Nephron progenitor cell (in vitro differentiated cells): ENCODE measurements around the gene DISP3.

Source experiments
- DNase-seq: peaks from one replicate; pipeline ENCODE4 v3.0.0; 2021
- H3K27ac Mint-ChIP-seq: 2 replicates; pipeline ENCODE4 v1.8.0; 2021; ENCODE audit warnings: mild to moderate bottlenecking, moderate library complexity, mixed read lengths
- H3K27me3 Mint-ChIP-seq: 2 replicates; pipeline ENCODE4 v1.8.0; 2021; ENCODE audit warnings: mild to moderate bottlenecking, low read depth, mixed read lengths; ENCODE audit not compliant: poor library complexity
- H3K36me3 Mint-ChIP-seq: 2 replicates; pipeline ENCODE4 v1.8.0; 2021; ENCODE audit warnings: low read depth, mixed read lengths
- H3K4me1 Mint-ChIP-seq: 2 replicates; pipeline ENCODE4 v1.8.0; 2021; ENCODE audit warnings: mixed read lengths
- H3K4me3 Mint-ChIP-seq: 2 replicates; pipeline ENCODE4 v1.8.0; 2021; ENCODE audit warnings: mild to moderate bottlenecking, moderate library complexity, mixed read lengths
- H3K9me3 Mint-ChIP-seq: 2 replicates; pipeline ENCODE4 v1.8.0; 2021; ENCODE audit warnings: mild to moderate bottlenecking, moderate library complexity, mixed read lengths
- TF ChIP-seq, protein P1 (sequence below): fragments of 200-600 bp; sonication (generic); IDR thresholded peaks from 2 replicates; pipeline ENCODE4 v1.5.0; 2021; ENCODE audit warnings: antibody characterized with exemption

The DISP3 gene

DNA sequence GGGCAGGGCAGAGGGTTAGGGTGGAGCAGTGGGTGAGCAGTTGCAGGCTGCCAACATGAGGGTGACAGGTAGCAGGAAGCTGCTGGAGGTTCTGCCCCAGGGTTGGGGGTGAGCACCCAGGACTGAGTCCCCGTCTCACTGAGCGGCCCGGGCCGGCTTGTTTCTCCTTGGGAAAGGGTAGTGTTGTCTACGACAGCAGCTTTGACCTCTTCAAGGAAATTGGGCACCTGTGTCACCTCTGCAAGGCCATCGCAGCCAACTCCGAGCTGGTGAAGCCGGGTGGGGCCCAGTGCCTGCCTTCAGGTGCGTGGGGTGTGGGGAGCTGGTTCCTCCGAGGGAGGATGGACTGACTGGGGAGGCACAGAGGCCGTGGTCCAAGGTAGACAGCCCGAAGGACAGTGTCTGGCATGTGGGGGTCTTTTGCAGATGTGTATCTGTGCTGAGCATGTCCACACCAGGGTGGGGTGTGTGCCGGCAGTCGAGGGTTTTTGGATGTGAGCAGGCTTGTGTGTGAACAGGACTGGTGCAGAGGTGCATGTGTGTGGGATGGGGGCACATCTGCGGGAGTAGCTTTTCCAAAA is 51.9 kb downstream of the DISP3 start:
- H3K4me1 Mint-ChIP-seq = no peaks in the 10 kb centered on the region
- no peaks in the 10 kb centered on the region for H3K36me3 Mint-ChIP-seq
- H3K27ac Mint-ChIP-seq = no peak overlapping the region
- TF ChIP-seq, protein P1, sequence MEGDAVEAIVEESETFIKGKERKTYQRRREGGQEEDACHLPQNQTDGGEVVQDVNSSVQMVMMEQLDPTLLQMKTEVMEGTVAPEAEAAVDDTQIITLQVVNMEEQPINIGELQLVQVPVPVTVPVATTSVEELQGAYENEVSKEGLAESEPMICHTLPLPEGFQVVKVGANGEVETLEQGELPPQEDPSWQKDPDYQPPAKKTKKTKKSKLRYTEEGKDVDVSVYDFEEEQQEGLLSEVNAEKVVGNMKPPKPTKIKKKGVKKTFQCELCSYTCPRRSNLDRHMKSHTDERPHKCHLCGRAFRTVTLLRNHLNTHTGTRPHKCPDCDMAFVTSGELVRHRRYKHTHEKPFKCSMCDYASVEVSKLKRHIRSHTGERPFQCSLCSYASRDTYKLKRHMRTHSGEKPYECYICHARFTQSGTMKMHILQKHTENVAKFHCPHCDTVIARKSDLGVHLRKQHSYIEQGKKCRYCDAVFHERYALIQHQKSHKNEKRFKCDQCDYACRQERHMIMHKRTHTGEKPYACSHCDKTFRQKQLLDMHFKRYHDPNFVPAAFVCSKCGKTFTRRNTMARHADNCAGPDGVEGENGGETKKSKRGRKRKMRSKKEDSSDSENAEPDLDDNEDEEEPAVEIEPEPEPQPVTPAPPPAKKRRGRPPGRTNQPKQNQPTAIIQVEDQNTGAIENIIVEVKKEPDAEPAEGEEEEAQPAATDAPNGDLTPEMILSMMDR = no peak
- no peak for DNase-seq
- H3K4me3 Mint-ChIP-seq = no peak overlapping the region
- peaks cover 9% of the 10 kb centered on the region for H3K27me3 Mint-ChIP-seq
- H3K9me3 Mint-ChIP-seq = no peaks in the 10 kb centered on the region

DNA sequence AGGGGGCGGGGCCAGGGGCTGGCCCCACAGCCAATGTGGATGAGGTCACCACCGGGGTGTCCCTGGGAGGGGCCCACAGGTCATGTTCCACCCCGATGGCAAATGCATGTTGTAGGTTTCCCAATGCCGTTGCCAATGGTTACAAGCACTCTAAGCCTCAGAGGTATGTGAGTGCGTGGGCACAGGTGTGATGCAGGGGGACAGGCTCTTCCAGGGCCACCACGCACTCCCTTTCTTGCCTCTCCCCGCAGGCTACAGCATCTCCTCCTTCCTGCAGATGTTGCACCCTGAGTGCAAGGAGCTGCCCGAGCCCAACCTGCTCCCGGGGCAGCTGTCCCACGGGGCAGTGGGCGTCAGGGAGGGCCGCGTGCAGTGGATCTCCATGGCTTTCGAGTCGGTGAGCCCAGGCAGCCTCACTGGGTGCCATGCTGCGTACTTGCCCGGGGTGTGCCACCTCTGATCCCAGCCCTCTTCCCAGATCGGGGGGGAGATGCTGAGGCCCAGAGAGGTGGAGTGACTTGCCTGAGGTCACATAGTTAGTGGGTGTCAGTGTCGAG is 52.4 kb downstream of the DISP3 start:
- DNase-seq = no peak
- Mint-ChIP-seq H3K9me3 (no peaks in the 10 kb centered on the region), H3K27me3 (peaks cover 9% of the 10 kb centered on the region), H3K36me3 (no peaks in the 10 kb centered on the region), H3K4me3 (no peak overlapping the region), H3K27ac (no peak overlapping the region), H3K4me1 (no peaks in the 10 kb centered on the region)
- TF ChIP-seq, protein P1 = no peak

DNA sequence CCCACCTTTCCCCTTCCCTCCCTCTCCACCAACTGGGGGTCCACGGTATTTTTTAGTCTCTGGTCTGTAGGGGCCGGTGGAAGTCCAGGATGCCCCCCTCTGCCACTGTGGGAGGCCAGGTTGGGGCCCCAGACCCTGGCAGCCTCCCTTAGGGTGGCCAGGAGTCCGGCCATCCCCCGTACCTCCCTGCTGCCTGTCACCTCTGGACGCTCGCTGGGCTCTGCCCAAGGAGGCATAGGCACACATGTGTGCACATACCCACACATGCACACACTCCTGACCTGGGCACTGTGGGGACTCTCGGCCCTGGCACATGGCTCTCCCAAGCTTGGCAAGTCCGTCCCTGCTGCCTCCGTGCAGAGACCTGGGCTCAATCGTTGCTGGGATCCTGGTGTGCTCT is 53.0 kb downstream of the DISP3 start:
- no peaks in the 10 kb centered on the region for H3K4me1 Mint-ChIP-seq
- H3K4me3 Mint-ChIP-seq = no peak overlapping the region
- no peaks in the 10 kb centered on the region for H3K9me3 Mint-ChIP-seq
- no peak for DNase-seq
- H3K36me3 Mint-ChIP-seq = no peaks in the 10 kb centered on the region
- H3K27ac Mint-ChIP-seq = no peak overlapping the region
- H3K27me3 Mint-ChIP-seq = peaks cover 5% of the 10 kb centered on the region
- TF ChIP-seq, protein P1 = no peak

DNA sequence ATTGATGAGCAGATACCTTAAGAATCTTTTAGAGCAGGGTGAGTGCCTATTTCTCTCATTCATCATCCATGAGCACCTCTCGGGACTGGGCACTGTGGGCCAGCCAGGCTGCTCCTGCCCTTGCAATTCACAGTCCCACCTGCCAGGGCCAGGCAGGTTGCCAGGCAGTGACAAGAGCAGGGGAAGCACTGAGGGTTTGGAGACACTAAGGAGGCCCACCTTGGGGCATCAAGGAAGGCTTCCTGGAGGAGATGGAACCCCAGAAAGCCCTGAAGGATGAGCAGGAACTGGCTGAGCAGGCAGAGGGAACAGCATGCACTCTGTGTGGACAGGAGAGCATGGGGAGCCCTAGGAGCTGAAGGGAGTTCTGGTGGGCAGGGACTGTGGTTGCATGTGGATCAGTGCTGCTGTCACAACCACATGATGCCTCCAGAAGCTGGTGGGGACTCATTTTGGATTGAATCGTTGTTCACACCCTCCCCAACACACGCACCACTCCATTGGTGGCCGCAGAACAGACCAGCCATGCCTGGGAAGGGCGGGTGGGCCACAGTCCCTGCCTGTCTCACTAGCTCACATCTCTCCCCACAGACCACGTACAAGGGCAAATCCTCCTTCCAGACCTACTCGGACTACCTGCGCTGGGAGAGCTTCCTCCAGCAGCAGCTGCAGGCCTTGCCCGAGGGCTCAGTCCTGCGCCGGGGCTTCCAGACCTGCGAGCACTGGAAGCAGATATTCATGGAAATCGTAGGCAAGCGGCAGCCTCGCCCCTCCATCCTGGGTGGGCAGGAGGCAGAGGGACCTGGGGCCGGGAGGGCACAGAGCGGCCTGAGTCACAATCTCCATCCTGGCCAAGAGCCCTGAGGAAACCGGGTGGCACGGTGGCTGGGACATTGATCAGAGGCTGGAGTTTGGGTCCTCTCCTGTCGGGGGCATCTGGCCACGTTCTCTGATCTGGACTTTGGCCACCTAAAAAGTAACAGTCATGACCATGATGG is 55.1 kb downstream of the DISP3 start:
- no peak for DNase-seq
- H3K27ac Mint-ChIP-seq = no peak overlapping the region
- no peaks in the 10 kb centered on the region for H3K9me3 Mint-ChIP-seq
- TF ChIP-seq, protein P1 = no peak
- H3K27me3 Mint-ChIP-seq = peaks cover 14% of the 10 kb centered on the region
- no peaks in the 10 kb centered on the region for H3K36me3 Mint-ChIP-seq
- no peak overlapping the region for H3K4me3 Mint-ChIP-seq
- H3K4me1 Mint-ChIP-seq = no peaks in the 10 kb centered on the region

DNA sequence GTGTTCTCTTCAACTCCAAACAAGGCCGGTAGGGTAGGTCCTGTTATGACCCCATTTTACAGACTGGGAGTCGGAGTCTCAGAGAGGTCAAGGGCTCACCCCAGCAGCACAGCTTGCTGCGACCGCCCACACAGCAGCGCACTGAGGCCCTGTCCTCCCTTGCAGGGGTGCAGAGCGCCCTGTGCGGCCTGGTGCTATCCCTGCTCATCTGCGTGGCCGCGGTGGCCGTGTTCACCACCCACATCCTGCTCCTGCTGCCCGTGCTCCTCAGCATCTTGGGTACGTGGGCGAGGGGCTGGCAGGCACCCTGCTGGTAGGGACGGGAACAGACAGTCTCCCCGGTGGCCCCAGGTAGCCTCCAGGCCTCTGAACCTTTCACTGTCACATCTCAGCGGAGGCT is 55.9 kb downstream of the DISP3 start:
- no peak for DNase-seq
- Mint-ChIP-seq H3K36me3 (no peaks in the 10 kb centered on the region), H3K4me3 (no peak overlapping the region), H3K27me3 (peaks cover 15% of the 10 kb centered on the region), H3K27ac (no peak overlapping the region), H3K9me3 (no peaks in the 10 kb centered on the region), H3K4me1 (no peaks in the 10 kb centered on the region)
- TF ChIP-seq, protein P1 = no peak
